GM21390 (cell line): ENCODE measurements around the gene USP16.

Experiments
- ATAC-seq: cut with Tn5 transposase; IDR thresholded peaks from one replicate; pipeline ENCODE4 v1.9.1; 2021; ENCODE audit not compliant: unreplicated experiment

The USP16 gene

DNA sequence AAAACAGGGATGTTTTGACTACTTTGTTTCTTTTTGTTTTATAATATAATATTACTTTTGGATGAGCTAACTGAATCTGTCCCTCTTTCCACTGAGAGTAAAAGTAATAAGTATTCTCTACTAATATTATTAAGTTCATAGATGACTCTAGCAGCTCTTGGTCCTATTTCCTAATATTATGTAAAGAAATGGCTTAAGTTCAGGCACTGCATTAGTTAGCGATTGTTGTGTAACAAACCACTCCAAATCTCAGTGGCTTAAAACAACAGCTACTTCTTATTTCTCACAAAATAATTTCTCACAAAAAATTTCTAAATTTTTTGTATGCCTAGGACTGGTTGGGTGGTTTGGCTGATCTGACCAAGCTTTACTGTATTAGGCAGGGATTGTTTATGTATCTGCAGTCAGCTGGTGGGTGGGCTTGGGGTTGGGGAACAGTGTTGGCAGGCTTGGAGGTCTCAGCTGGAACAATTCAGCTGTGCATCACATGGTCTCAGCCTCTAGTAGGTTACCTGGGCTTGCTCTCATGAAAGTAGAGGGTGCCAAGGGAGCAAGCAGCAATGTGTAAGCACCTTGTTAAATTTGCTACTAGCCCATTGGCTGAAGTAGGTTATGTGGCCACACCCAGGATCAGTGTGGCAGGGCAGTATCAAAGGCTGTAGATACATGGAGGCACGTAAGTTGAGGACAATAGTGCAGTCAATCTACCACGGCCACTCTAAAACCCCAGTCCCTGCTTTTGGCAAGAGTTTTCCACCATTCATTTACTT is 57.8 kb downstream of the USP16 start:
- ATAC-seq = no peak

DNA sequence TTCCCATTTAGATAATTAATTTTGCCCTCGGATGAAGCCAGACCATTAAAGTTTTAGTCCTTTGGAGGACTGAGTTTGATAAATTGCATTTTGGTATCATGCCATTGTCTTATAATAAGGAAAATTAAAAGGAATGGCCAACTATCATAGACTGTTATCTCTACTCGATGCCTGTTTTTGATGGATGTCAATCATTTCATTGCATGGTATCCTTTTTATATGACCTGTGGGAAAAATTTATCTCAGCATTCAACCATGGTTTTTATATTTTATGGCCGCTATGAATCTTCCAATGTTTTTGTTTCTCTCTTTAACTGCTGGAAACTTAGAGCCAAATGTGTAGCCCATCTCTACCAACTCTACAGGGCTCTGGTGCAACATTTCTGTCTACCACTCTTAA is 58.8 kb downstream of the USP16 start:
- no peak for ATAC-seq

DNA sequence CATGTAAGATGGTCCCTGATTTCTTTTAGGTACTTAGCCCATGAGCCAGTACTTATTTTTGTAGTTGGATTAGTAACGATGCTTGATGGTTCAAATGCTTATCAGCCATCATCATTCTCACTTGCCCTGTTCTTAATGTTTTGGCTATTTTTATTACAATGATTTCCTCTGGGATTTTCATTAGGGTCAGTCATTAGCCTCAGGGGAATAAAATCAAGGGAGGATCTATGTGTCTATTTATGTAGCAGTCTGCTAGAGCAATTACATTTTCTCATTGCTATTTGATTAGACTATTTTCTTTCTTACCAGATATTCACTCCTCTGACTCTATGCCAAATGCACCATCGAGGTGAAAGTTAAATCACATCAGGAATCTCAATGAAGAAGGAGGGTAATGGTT is 59.9 kb downstream of the USP16 start:
- ATAC-seq = no peak

DNA sequence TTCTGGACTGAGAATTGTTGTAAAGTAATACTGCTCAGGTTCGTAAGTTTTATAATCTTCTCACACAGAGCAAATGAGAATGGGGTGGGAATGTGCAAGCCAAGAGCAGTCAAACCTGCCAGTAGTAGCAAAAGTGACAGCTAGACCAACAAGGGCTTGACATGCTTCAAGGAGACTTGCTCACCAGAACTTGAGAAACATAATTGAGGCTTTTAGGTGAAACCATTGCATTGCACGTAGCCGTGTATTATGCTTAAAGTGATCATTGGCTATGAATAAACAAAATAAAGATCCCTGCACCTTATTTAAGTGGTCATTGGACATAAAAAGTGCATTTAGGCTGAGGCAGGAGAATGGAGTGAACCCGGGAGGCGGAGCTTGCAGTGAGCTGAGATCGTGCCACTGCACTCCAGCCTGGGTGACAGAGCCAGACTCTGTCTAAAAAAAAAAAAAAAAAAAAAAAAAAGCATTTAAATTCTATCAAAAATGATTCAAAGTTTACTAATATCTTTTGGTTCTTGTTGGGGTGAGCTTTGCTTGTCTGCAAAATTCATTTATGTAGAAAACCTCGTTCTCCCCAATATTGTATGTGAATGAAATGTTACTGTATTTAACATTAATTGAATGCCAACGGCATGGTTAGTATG is 60.8 kb downstream of the USP16 start:
- no peak for ATAC-seq

DNA sequence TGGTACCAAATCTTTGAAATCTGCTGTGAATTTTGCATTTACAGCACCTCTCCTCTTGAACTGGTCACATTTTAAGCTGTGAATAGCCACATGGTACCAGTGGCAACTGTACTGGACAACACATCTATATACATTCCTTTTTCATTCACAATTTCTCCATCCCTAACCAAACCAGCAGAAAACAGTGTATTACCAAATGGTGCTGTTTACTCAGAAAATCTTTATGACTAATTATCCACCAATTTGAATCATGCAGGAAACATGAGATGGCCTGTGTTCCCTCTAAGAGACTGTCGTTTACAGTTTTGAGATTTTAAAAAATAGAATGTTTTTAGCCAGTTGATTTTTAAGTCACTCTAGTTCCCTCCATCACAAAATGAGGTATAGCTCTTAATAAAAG is 66.6 kb downstream of the USP16 start:
- no peak for ATAC-seq

- ATAC-seq = no peak
These were observed 67.9 kb downstream of the USP16 start for GRCh38 chr21:29092102-29092959.

DNA sequence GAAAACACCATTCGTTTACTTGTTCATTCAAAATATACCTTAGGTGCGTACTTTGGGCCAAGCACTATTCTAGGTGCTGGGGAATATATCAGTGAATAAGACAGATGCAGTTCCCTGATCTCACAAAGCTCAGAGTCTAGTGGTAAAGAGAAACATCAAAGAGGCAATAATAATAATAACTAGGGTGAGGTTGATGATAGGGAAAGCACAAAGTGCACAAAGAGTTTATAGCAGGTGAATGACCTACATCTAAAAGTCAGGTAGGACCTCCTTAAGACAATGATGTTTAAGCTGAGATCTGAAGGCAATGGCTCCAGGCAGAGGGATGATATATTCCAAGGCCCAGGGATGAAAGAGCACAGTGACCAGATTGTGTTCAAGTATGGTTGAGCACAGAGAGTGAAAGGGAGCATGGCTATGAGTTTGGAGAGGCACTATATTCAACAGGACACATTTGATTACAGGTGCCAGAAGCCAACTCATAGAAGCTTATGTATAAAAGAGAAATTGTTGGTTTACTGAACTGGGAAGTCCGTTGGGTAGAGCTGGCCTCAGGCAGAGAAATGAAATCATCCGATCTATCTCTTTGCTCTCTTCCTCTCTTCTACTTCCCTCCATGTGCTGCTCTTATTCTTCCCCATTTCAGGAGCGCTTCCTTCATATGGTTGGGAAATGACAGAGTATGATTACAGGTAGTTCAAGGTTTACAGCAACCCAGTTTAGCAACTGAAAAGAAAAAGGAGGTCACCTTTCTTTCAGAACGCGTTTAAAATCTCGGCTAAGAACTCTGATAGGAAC is 71.9 kb downstream of the USP16 start:
- no peak for ATAC-seq

DNA sequence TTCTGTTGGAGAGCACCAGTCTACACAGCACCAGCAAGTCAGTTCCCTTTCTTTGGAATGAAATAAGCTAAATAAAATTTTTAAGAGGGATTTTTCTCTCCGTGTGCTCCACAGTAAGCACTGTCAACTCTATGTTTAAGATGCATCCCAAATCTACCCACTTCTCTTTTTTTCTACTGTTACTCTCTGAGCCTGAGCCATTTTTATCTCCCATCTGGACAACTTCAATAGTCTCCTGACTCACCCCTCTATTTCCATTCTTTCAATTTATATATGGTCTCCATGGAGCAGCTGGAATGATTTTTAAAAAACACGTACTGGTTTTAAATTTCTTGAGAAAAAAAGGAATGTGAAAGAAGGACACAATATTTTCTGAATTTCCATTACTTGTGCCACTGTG is 73.7 kb downstream of the USP16 start:
- ATAC-seq = no peak

- ATAC-seq = no peak
These were observed 78.4 kb downstream of the USP16 start for GRCh38 chr21:29102791-29103257.
